Measurements from ENCODE around the gene PHAX. TPM values are rescaled to one million over a fixed set of nuclear protein-coding genes. Genes with fewer than 3 reads are reported as not detected.

The PHAX gene, protein sequence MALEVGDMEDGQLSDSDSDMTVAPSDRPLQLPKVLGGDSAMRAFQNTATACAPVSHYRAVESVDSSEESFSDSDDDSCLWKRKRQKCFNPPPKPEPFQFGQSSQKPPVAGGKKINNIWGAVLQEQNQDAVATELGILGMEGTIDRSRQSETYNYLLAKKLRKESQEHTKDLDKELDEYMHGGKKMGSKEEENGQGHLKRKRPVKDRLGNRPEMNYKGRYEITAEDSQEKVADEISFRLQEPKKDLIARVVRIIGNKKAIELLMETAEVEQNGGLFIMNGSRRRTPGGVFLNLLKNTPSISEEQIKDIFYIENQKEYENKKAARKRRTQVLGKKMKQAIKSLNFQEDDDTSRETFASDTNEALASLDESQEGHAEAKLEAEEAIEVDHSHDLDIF
- total RNA-seq, result 10 to 100 TPM; 33.0 to 35.2 TPM

DNA sequence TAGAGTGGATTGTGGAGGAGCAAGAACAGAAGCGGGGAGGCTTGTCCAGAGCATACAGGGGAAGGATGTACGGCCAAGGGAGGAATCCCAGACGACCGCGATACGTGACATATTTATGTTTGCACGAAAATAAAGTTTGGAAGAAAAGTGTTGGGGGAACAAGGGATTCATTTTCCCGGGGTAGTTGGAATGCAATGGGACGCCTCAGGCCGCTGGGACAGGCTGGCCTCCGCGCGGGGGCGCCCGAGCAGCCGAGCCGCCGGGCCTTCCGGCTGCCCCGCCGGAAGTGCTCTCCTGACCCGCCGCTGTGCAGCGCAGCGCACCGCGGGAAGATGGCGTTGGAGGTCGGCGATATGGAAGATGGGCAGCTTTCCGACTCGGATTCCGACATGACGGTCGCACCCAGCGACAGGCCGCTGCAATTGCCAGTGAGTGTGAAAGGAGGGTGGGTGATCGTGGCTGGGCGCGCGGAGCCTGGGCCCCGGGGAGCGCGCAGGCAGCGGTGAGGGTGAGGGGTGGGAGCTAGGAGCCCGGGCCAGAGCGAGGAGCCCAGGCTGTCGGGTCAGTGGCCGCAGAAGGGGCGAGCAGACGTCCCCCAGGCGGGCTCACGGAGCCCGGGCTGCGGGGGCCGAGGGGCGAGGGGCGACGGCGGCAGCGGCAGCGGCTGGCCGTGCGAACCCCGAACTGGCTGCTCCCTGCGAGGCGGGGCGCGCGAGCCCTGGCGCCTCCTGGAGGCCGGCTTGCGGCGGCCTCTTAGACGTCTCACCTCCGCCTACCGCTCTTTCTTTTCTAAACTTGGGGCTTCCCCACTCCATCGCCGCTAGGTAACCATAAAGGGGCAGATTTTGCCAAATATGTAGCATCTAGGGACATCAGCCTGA is at the start of gene PHAX:
PHAX (plus strand) TSS at position 317 of the 881 bp plus-strand sequence; CDS start at position 333, 16 bp downstream.

DNA sequence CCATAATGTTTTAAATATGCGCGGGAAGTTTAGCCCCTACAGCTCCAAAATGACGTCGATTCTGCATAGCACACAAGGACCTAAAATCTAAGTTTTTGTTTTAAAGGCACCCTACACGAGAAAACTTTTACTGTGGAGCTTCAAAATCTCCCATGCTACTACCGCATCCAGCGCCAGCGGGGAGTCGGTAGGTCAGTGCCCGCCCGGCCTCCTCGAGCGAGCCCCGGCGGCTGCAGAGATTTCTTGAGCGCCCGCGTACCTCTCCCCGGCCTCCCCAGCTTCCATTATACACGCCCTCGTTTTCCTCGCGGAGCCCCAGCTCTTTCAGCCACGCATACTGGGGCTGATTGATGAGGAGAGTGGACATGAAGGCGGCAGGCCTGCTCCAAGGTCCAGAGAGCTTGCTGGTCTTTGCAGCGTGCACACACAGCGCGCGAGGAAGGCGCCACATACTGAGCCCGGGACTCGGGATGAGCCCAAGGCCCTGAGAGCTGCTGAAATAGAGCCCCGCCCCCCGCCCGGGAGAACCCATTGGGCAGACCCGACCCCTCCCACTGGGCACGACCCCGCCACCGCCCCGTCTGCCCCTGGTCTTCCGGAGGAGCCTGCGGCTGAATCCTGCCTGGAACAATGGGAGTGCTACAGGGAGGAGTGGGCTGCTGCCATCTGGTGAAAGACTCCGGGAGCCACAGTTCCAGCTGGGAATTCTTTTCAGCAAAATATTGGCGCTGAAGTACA is 5.8 kb upstream of the PHAX start, which contains the start of gene ALDH7A1:
ALDH7A1 (minus strand) TSS at position 472 of the 738 bp plus-strand sequence; CDS start at position 451, 21 bp downstream.

Other genes starting within 250 kb of the PHAX start
- gene GRAMD2B, start 177.5 kb upstream of the PHAX start, total RNA-seq, result 1 to 10 TPM; 3.9 to 4.2 TPM
- gene ALDH7A1, start 5.7 kb upstream of the PHAX start, total RNA-seq, result 1 to 10 TPM; 1.2 to 3.4 TPM
- 100 to 1,000 TPM; 224 to 233 TPM for gene LMNB1, start 176.2 kb downstream of the PHAX start, total RNA-seq

Measured in activated naive CD4-positive, alpha-beta T cell treated with anti-CD3 and anti-CD28 coated beads, Interleukin-2, amount 10 ng/mL, durations not matched to agents 5 hours and 36 hours (primary cell).